ENCODE data around the gene KAT8. TPM values are rescaled to one million over a fixed set of nuclear protein-coding genes. Genes with fewer than 3 reads are reported as not detected.

KAT8 gene
- total and polyA plus RNA-seq, 8 donors: 38.8 to 114 (median 54.0) TPM

Small RNAs within 50 kb of the gene (small RNA-seq; reads per million reads assigned to genes)
- 0 reads per million in 4 donors for gene AC009088.4
- 0 reads per million in 4 donors for gene NDUFA3P6

Other genes with a start within 250 kb of the KAT8 start
- gene BCL7C, start 223.6 kb upstream of the KAT8 start, total RNA-seq: 10 to 100 TPM; 12.2 to 44.6 (median 21.6) TPM
- 10 to 100 TPM; 39.5 to 58.2 (median 48.4) TPM for gene BCL7C, start 223.6 kb upstream of the KAT8 start, polyA plus RNA-seq
- gene CTF1, start 221.1 kb upstream of the KAT8 start, total RNA-seq: 1 to 10 TPM in 1 of 5 donors, under 1 TPM in 2, not detected in 2; 0.29 to 2.3 (median 0.55) TPM
- 1 to 10 TPM; 2.1 to 4.5 (median 2.9) TPM for gene CTF1, start 221.1 kb upstream of the KAT8 start, polyA plus RNA-seq
- gene FBXL19, start 194.1 kb upstream of the KAT8 start, total RNA-seq: 100 to 1,000 TPM in 1 of 5 donors, 10 to 100 TPM in 1, 1 to 10 TPM in 3; 6.7 to 252 (median 9.7) TPM
- gene FBXL19, start 194.1 kb upstream of the KAT8 start, polyA plus RNA-seq: 10 to 100 TPM in 1 of 3 donors, 1 to 10 TPM in 2; 5.8 to 12.7 (median 8.2) TPM
- gene ORAI3, start 168.6 kb upstream of the KAT8 start, total RNA-seq: 10 to 100 TPM in 2 of 5 donors, 1 to 10 TPM in 2, not detected in 1; 6.7 to 14.0 (median 11.2) TPM
- gene ORAI3, start 168.6 kb upstream of the KAT8 start, polyA plus RNA-seq: 10 to 100 TPM in 2 of 3 donors, 1 to 10 TPM in 1; 7.8 to 26.0 (median 10.5) TPM
- 10 to 100 TPM in 3 of 5 donors, 1 to 10 TPM in 2; 4.4 to 22.2 (median 19.2) TPM for gene SETD1A, start 159.9 kb upstream of the KAT8 start, total RNA-seq
- gene SETD1A, start 159.9 kb upstream of the KAT8 start, polyA plus RNA-seq: 1 to 10 TPM; 5.2 to 7.5 (median 5.9) TPM
- 10 to 100 TPM in 3 of 5 donors, 1 to 10 TPM in 2; 2.9 to 52.7 (median 13.4) TPM for gene HSD3B7, start 132.5 kb upstream of the KAT8 start, total RNA-seq
- gene HSD3B7, start 132.5 kb upstream of the KAT8 start, polyA plus RNA-seq: 10 to 100 TPM in 1 of 3 donors, 1 to 10 TPM in 2; 4.3 to 19.5 (median 7.3) TPM
- gene STX1B, start 107.0 kb upstream of the KAT8 start, total RNA-seq: under 1 TPM in 1 of 5 donors, not detected in 4; 0.55 TPM
- gene STX1B, start 107.0 kb upstream of the KAT8 start, polyA plus RNA-seq: under 1 TPM; 0.15 to 1.00 (median 0.78) TPM
- gene STX4, start 84.1 kb upstream of the KAT8 start, total RNA-seq: 100 to 1,000 TPM in 2 of 5 donors, 10 to 100 TPM in 3; 13.8 to 254 (median 60.0) TPM
- gene STX4, start 84.1 kb upstream of the KAT8 start, polyA plus RNA-seq: 10 to 100 TPM; 59.3 to 73.9 (median 60.4) TPM
- 10 to 100 TPM in 3 of 5 donors, 1 to 10 TPM in 1, not detected in 1; 8.6 to 14.2 (median 12.0) TPM for gene ZNF668, start 43.4 kb upstream of the KAT8 start, total RNA-seq
- 1 to 10 TPM; 5.7 to 10.0 (median 6.0) TPM for gene ZNF668, start 43.4 kb upstream of the KAT8 start, polyA plus RNA-seq
- gene ZNF646, start 43.2 kb upstream of the KAT8 start, total RNA-seq: 10 to 100 TPM in 2 of 5 donors, 1 to 10 TPM in 3; 6.7 to 13.4 (median 9.0) TPM
- 1 to 10 TPM; 2.1 to 5.0 (median 2.6) TPM for gene ZNF646, start 43.2 kb upstream of the KAT8 start, polyA plus RNA-seq
- 1 to 10 TPM in 3 of 5 donors, under 1 TPM in 1, not detected in 1; 0.87 to 5.3 (median 1.9) TPM for gene PRSS53, start 28.7 kb upstream of the KAT8 start, total RNA-seq
- gene PRSS53, start 28.7 kb upstream of the KAT8 start, polyA plus RNA-seq: 1 to 10 TPM in 2 of 3 donors, under 1 TPM in 1; 0.46 to 1.3 (median 1.1) TPM
- gene VKORC1, start 22.9 kb upstream of the KAT8 start, total RNA-seq: 100 to 1,000 TPM in 1 of 5 donors, 10 to 100 TPM in 4; 20.1 to 191 (median 35.0) TPM
- gene VKORC1, start 22.9 kb upstream of the KAT8 start, polyA plus RNA-seq: 10 to 100 TPM; 53.2 to 90.8 (median 62.9) TPM
- 100 to 1,000 TPM in 1 of 5 donors, 10 to 100 TPM in 4; 11.0 to 197 (median 58.3) TPM for gene BCKDK, start 9.3 kb upstream of the KAT8 start, total RNA-seq
- 10 to 100 TPM; 27.4 to 40.9 (median 34.0) TPM for gene BCKDK, start 9.3 kb upstream of the KAT8 start, polyA plus RNA-seq
- 100 to 1,000 TPM in 2 of 5 donors, 10 to 100 TPM in 2, 1 to 10 TPM in 1; 5.8 to 176 (median 70.5) TPM for gene PRSS8, start 18.1 kb downstream of the KAT8 start, total RNA-seq
- gene PRSS8, start 18.1 kb downstream of the KAT8 start, polyA plus RNA-seq: 100 to 1,000 TPM in 2 of 3 donors, 10 to 100 TPM in 1; 39.3 to 151 (median 115) TPM
- gene PRSS36, start 32.4 kb downstream of the KAT8 start, total RNA-seq: 10 to 100 TPM in 1 of 5 donors, 1 to 10 TPM in 1, under 1 TPM in 1, not detected in 2; 0.87 to 26.3 (median 2.6) TPM
- 1 to 10 TPM; 2.1 to 4.0 (median 2.9) TPM for gene PRSS36, start 32.4 kb downstream of the KAT8 start, polyA plus RNA-seq
- 100 to 1,000 TPM in 2 of 5 donors, 10 to 100 TPM in 3; 41.1 to 133 (median 60.3) TPM for gene FUS, start 62.5 kb downstream of the KAT8 start, total RNA-seq
- gene FUS, start 62.5 kb downstream of the KAT8 start, polyA plus RNA-seq: 100 to 1,000 TPM; 130 to 175 (median 135) TPM
- 100 to 1,000 TPM in 1 of 5 donors, 10 to 100 TPM in 4; 10.5 to 484 (median 29.8) TPM for gene PYCARD, start 85.1 kb downstream of the KAT8 start, total RNA-seq
- gene PYCARD, start 85.1 kb downstream of the KAT8 start, polyA plus RNA-seq: 10 to 100 TPM; 35.7 to 64.9 (median 49.9) TPM
- gene TRIM72, start 96.5 kb downstream of the KAT8 start, total RNA-seq: under 1 TPM in 1 of 5 donors, not detected in 4; under 0.01 TPM
- gene TRIM72, start 96.5 kb downstream of the KAT8 start, polyA plus RNA-seq: under 1 TPM in 2 of 3 donors, not detected in 1; 0.10 to 0.15 TPM
- gene PYDC1, start 99.5 kb downstream of the KAT8 start, total RNA-seq: not detected
- not detected for gene PYDC1, start 99.5 kb downstream of the KAT8 start, polyA plus RNA-seq
- 100 to 1,000 TPM in 2 of 5 donors, 1 to 10 TPM in 3; 1.8 to 145 (median 7.2) TPM for gene ITGAM, start 142.3 kb downstream of the KAT8 start, total RNA-seq
- 1 to 10 TPM; 1.2 to 3.8 (median 2.6) TPM for gene ITGAM, start 142.3 kb downstream of the KAT8 start, polyA plus RNA-seq
- 1 to 10 TPM in 4 of 5 donors, not detected in 1; 4.1 to 6.7 (median 5.6) TPM for gene ITGAX, start 237.5 kb downstream of the KAT8 start, total RNA-seq
- 1 to 10 TPM; 1.1 to 2.0 (median 1.9) TPM for gene ITGAX, start 237.5 kb downstream of the KAT8 start, polyA plus RNA-seq

Measured in stomach (tissue), 8 donors.